HG03039 (cell line): ENCODE measurements around the gene PSME3.

Source experiments
- ATAC-seq: cut with Tn5 transposase; IDR thresholded peaks from one replicate; pipeline ENCODE4 v1.9.1; 2021; ENCODE audit warnings: mild to moderate bottlenecking, moderate library complexity; ENCODE audit not compliant: unreplicated experiment

PSME3 gene, protein sequence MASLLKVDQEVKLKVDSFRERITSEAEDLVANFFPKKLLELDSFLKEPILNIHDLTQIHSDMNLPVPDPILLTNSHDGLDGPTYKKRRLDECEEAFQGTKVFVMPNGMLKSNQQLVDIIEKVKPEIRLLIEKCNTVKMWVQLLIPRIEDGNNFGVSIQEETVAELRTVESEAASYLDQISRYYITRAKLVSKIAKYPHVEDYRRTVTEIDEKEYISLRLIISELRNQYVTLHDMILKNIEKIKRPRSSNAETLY

DNA sequence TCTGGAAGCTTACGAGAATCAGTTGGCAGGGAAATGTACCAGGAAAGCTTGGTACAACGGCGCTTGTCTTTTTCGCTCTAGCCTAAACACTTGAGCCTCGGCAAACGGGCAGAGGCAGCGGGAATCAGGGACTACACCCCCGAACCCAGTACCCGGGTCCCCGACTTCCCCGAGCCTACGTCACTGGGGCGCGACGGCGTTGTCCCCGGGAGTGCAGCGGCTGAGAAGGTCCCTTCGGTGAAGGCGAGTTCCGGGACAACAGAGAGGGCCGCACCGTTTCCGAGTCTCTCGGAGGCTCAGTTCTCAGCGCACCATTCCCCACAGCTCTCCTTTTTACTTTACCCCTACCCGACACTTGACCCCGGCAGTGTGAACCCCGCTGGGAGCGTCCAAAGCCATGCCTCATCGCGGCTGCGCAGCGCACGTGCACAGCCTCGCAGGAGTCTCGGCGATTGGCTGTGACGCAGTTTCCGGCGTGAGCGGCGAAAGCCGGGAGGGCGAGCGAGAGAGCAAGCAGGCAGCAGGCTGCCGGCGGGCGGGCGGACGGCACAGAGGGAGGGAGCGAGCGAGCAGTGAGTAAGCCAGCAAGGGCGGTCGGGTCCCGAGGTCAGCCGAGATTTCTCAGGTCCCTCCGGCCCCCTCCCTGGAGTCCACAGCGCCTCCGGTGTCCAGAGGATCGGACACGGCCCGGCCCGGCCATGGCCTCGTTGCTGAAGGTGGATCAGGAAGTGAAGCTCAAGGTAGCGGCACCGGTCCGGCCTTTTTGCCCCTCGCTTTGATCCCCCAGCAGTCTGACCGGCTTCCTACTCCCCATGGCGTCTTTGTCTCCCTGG is at the start of gene PSME3:
Gene PSME3 (plus strand): TSS at position 464 of the 833 bp plus-strand sequence. CDS start 235 bp downstream, at position 699.
- peak; percentile 82 for ATAC-seq

DNA sequence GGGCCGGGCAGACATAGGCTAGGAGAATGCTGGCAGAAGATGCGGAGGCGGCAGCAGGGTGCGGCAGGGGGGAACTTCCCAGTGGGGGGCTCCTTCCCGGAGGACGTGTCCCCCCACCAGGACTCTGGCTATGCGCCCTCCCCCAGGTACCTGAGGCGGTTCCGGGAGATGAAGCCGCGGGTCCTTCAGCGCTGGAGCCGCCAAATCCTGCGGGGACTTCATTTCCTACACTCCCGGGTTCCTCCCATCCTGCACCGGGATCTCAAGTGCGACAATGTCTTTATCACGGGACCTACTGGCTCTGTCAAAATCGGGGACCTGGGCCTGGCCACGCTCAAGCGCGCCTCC is 49.4 kb upstream of the PSME3 start:
- ATAC-seq = no peak

DNA sequence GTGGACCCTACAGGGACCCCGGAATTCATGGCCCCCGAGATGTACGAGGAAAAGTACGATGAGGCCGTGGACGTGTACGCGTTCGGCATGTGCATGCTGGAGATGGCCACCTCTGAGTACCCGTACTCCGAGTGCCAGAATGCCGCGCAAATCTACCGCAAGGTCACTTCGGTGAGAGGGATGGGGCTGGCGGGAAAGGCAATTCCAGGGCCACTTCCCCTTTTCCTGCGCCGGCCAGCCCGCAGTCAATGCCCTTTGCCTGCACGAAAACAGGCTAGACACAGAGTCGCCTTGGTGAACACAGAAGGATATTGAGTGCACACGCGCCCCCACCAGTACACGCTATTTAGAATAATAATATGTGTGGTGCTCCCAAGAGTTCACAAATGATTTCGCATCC is 48.8 kb upstream of the PSME3 start:
- ATAC-seq = no peak

DNA sequence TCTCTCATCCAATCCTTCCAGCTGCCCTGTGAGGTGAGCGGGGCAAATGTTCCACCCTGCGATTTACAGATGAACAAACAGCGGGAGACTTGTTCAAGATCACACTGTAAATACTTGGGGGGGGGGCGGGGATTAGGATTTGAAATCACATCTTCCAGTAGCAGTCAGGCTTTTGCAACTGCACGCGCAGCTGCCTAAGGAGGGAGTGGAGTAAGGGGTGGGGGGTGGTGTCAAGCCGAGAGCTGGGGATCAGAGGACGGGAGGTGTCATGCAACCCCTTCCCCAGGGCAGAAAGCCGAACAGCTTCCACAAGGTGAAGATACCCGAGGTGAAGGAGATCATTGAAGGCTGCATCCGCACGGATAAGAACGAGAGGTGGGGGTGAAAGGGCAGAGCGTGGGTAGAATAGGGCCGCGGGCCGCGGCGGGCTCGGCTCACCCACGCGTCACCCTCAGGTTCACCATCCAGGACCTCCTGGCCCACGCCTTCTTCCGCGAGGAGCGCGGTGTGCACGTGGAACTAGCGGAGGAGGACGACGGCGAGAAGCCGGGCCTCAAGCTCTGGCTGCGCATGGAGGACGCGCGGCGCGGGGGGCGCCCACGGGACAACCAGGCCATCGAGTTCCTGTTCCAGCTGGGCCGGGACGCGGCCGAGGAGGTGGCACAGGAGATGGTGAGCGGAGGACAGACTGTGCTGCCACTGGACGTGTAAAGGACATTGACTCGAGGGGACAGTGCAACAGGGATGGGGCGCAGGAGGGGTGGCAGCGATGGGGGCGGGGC is 48.2 kb upstream of the PSME3 start:
- no peak for ATAC-seq

DNA sequence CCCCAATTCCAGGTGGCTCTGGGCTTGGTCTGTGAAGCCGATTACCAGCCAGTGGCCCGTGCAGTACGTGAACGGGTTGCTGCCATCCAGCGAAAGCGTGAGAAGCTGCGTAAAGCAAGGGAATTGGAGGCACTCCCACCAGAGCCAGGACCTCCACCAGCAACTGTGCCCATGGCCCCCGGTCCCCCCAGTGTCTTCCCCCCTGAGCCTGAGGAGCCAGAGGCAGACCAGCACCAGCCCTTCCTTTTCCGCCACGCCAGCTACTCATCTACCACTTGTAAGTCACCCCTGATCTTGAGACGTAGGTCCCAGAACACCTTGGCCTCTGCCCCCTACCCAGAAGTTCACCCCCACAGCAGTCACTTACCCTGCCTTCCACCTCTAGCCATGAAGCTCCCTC is 45.9 kb upstream of the PSME3 start:
- ATAC-seq = no peak

DNA sequence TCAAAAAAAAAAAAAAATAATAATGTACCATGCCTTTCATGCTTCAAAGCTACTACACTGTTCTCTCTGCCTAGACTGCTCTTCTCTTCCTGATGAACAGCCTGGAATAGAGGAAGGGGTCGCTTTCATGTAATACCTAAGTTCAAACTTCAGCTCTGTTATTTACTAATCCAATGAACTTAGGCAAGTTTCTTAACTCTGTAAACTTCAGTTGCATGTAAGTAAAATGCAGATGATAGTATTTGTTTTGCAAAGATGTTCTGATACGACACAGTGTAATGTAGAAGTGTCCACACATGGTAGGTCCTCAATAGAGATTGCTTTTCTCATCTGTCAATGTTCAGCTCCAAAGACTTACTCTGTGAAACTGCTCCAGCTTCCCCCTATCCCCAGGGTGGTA is 41.2 kb upstream of the PSME3 start:
- no peak for ATAC-seq

DNA sequence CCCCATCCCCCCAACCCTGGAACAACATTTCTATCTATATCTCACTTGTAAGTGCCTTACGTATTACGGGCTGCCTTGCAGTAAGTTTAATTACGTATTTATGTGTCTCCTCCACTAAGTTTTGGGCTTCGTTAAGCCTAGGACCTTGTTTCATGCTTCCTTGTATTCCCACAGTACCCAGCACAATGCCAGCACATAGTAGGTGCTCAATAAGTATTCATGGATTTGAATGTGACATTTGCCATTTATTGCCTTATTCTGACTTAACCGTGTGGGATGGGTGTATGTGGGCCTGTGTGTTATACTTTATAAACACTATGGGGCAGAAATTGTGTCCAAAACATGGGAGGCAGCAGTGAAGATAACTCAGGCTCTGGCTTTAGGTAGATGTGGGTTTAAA is 40.7 kb upstream of the PSME3 start:
- no peak for ATAC-seq

DNA sequence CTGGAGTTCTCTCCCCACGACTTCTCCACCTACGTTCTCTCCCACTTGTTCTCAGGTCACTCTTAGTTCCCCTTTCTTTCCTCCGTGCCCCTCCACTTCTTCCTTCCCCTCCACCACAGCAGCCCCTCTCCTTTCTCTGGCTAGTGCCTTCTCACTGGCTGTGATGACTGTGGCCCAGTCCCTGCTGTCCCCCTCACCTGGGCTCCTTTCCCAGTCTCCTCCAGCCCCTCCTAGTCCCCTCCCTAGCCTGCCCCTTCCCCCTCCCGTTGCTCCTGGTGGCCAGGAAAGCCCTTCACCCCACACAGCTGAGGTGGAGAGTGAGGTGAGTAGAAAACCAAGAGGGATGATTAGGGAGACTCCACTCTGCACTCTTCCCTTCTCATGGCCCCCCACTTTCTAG is 38.1 kb upstream of the PSME3 start:
- no peak for ATAC-seq

DNA sequence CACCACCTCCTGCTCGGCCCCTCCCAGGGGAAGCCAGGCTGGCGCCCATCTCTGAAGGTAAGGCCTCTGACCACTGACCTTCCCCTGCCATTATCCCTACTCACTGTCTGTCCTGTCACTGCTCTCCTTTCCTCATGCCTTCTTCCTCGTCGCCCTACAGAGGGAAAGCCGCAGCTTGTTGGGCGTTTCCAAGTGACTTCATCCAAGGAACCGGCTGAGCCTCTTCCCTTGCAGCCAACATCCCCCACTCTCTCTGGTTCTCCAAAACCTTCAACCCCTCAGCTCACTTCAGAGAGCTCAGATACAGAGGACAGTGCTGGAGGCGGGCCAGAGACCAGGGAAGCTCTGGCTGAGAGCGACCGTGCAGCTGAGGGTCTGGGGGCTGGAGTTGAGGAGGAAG is 37.7 kb upstream of the PSME3 start:
- ATAC-seq = no peak

DNA sequence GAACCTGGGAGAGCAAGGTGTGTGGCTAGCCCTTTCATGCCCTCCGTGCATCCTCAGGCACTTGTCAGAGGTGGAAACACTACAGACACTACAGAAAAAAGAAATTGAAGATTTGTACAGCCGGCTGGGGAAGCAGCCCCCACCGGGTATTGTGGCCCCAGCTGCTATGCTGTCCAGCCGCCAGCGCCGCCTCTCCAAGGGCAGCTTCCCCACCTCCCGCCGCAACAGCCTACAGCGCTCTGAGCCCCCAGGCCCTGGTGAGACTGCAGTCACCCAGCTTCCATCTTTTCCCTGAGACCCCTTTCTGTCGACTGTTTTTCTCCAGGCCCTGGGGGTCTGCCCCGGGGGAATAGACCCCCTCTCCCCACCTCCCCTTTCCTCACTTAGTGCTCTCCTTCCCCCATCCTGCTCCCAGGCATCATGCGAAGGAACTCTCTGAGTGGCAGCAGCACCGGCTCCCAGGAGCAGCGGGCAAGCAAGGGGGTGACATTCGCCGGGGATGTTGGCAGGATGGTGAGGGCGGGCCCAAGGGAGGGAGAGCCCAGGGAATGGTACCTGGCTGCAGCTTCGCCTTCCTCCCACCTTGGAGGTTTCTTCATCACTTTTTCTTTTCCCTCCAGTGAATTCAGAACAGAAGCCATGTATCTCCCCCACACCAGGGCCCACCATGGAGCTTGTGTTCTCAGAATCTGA is 37.0 kb upstream of the PSME3 start:
- no peak for ATAC-seq

DNA sequence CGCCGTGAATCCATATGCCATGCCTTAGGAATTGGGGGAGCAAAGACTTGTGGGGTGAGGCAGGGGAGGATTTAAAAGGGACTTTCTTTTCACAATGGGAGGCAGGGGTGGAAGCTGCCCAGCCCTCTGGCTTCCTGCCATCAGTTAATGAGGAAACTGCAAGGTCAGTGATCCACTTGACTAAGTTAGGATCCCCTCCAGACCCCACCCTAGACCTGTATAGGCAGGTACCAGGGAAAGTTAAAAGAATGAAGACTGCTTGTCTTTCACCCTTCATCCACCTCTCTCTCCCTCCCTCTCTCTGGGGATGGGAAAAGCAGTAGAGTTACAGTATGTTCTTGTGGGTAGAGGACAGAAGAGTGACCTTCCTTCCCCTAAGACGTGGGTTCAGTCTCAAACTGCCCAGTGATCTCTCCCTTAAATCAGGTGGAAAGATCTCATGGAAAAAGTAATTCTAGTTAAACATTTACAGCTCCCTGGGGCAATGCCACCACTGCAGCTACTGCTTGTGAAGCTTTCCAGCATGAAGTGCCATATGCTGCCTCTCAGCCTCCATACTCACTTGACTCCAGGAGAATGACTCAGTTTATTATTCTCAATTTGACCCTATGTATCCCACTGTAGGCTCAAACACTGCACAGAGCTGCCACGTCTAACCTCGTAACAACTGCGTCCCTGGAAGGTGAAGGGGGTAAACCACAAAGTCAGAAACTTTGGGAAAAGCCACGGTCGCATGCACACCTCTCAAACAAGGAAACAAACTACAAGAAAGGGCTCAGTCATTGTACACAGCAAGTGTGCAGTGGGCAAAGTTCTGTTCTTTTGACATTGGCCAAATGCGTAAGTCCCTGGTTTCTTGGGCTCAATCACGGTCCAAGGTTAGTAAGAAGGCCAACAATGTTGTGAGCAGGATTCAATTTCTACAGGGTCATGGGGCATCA is 35.9 kb upstream of the PSME3 start:
- no peak for ATAC-seq

DNA sequence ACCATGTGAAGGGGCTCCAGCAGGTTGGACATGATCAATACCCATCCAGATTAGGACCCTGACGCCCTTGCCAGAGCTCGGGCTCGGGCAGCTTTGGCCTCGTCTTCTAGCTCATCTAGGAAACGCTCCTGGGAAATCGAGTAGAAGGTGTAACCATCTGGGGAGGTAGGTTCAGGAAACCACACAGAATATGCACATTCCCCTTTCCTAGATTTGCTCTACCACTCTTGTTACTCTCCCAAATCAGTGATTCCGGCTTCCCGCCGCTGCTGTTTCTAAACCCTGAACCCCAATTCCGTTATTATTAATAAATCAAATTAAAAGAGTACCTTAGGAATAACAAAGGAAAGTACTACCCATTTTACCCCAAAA is 35.2 kb upstream of the PSME3 start:
- ATAC-seq = no peak

DNA sequence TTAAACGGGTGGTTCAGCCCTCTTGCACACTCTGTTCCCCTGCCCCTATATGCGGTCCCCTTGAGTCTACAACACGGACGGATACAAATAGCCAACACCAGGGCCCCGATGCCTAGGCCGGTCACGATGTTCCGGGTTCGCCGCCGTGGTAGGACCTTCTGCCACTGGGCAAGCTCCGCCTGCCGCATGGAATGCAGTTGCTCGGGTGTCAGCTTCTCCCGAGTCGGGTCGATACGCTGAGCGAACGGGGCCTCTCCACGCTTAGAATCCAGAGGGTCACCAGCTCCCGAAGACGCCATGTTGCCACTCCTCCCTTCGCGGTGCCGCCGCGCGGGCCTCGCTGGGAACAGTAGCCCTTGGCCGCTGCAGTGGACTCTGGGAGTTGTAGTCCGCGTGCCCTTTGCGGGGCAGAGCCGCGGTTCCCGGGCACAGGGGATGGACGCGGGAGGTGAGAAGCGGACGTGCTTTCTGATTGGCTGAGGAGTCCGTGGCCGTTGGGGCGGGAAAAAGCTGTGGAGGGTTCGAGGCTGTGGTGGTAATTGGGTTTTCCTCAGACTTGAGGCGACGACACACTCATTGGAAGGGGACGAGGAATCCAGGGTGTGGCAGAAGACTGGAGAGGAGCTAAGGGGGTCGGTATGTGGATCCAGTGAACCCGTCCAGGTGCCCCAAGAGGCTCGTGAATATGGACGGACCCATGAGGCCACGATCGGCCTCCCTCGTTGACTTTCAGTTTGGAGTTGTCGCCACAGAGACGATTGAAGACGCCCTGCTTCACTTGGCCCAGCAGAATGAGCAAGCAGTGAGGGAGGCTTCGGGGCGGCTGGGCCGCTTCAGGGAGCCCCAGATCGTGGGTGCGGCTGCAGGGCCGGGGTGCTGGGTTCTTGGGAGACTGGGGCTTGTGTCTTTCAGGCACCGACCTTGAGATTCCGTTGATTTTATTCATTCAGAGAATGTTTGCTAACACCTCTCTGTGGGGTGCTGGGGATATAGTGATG is 34.5 kb upstream of the PSME3 start, which contains the start of the genes CNTD1 and COA3:
Gene CNTD1 (plus strand): TSS at position 479 of the 998 bp plus-strand sequence. CDS start 207 bp downstream, at position 686.
Gene COA3 (minus strand): TSS at position 322 of the 998 bp plus-strand sequence. CDS start 23 bp downstream, at position 299.
- peak; percentile 64 for ATAC-seq

DNA sequence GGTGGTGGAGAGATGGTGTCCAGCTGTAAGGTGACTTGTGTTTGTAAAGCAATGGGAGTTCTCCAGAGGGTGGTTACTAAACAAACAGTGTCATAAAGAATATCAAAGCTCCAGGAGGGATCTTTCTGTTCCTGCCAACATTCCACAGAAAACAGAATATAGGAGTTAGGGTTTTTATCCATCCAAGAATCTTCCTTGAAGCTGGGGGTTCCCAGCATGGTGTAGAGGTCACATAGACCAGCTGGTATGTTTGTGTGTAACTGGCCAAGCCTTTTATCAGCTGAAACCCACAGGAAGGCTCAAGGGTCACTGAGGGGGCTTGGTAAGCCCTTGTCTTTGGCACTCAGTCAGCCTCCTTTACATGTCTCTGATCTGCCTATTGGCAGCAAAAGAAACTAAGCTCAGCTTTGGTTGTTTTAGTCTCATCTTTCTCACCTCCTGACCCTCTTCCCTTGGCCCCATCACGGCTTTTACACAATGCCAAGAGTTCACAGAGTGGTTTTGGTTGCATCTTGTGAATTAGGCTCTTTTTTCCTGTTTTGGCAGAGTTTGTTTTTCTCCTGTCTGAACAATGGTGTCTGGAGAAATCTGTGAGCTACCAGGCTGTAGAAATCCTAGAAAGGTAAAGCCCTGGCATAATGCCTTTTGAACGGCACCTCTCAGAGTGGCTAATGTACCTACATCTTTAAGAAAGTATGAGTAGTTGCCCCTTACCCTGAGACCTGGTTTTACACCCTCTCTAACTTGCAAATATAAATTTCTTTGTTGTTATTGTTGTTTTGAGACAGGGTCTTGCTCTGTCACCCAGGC is 29.9 kb upstream of the PSME3 start:
- ATAC-seq = no peak

DNA sequence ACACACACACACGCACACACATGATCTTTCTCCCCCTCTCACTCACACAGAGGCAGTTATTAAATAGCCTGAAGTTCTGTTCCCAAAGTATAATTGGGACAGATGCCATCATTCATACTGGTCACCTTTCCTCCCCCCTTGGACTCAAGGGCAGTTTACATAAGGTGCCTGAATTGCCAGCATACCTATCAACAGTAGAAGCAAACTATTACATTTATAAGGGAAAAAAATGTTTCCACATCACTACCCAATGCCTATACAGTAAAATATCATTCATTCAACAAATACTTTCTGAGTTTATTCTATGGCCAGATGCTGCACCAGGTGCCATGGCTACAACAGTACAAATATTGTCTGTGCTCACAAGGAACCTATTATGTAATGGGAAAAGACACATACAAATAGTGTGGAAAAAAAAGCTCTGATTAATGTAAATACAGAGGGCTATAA is 28.3 kb upstream of the PSME3 start:
- ATAC-seq = no peak

DNA sequence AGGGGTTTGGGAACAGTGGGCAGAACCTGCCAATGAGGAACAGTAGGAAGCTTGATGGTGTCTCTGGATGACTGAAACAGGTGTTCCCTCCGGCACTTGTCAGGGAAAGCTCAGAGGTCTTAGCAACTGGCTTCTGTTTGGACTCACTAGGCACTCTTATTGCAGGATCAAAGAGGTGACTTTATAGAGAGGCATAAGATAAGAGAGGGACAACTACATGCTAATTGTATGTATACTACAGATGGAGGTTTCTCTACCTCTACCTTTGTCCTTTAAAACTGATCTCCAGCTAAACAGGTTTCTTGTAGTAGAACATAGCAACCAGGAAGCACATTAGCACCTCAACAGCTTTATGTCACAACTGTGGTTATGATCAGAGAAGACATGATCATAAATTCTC is 26.9 kb upstream of the PSME3 start:
- ATAC-seq = no peak

DNA sequence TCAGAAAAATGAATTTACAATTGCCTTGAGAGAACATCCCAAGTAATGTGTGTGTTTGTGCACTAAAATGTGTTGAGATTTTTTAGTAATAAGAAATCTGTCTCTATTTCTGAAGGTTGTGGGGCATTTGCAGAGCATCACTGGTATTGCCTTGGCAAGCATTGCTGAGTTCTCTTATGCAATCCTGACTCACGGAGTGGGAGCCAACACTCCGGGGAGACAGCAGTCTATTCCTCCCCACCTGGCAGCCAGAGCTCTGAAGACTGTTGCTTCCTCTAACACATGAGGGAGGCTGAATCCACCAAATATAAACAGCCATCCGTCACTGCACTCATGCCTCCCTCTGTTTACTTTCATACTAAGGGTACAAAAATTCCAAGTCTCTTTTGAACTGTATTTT is 23.9 kb upstream of the PSME3 start:
- no peak for ATAC-seq
